HCT116 (cell line): ENCODE data around the gene ZC3H8.

Experiments
- JUND ChIP-seq: IDR thresholded peaks from 2 replicates; pipeline ENCODE4 v1.6.1; 2012
- POLR2AphosphoS5 ChIP-seq: IDR thresholded peaks from 2 replicates; pipeline ENCODE4 v1.6.1; 2011; ENCODE audit warnings: mild to moderate bottlenecking, low read depth, low read length, moderate library complexity
- TF ChIP-seq, protein P1 (sequence below), 3 experiments: fragments of 200-600 bp in 1 of 3; sonication (generic) in 1 of 3; IDR thresholded peaks in 2 of 3; conservative IDR thresholded peaks in 1 of 3; 2 replicates each; pipeline ENCODE4 v1.5.1; 2012 to 2017; ENCODE audit warnings: low read depth in 2 of 3, low read length in 2 of 3, antibody characterized with exemption in 1 of 3, borderline replicate concordance in 1 of 3, control low read depth in 1 of 3, mild to moderate bottlenecking in 1 of 3, mixed read lengths in 1 of 3, mixed run types in 1 of 3, moderate library complexity in 1 of 3; ENCODE audit not compliant: insufficient read depth in 1 of 3
- TF ChIP-seq, protein P2 (sequence below): IDR thresholded peaks from 2 replicates; pipeline ENCODE4 v1.6.1; 2011; ENCODE audit warnings: mild to moderate bottlenecking, low read length, moderate library complexity; ENCODE audit not compliant: insufficient replicate concordance; ENCODE audit errors: extremely low read depth

DNA sequence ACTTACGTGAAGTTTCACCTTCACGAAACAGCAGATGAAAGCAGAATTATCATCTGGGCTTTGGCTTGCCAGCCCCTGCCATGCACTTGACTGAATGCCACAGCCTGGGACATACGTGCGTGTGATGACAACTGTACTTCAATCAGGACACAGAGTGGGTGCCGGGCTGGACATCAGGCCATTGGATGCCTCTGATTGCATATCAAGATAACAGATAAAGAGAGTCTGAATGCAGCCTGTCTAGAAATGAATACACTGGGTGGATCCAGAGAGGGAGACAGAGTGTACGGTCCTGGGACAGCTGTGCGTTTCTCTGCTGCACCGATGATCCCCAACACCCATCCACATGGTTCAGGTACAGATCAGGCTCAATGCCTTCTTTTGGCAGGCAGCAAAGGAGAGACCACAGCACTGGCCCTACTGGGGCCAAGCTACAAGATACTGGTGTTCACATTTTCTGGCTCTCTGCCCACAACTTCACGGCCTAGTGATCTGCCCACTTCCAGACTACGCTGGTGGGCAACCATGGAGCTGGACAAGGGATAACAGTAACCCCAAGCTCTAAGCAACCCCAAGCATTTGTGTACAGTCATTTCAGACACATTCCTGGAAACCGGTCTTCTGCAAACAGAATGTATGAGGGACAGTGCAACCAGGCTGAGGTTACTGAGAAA lies 81.1 kb downstream of the ZC3H8 start:
- TF ChIP-seq, protein P1, sequence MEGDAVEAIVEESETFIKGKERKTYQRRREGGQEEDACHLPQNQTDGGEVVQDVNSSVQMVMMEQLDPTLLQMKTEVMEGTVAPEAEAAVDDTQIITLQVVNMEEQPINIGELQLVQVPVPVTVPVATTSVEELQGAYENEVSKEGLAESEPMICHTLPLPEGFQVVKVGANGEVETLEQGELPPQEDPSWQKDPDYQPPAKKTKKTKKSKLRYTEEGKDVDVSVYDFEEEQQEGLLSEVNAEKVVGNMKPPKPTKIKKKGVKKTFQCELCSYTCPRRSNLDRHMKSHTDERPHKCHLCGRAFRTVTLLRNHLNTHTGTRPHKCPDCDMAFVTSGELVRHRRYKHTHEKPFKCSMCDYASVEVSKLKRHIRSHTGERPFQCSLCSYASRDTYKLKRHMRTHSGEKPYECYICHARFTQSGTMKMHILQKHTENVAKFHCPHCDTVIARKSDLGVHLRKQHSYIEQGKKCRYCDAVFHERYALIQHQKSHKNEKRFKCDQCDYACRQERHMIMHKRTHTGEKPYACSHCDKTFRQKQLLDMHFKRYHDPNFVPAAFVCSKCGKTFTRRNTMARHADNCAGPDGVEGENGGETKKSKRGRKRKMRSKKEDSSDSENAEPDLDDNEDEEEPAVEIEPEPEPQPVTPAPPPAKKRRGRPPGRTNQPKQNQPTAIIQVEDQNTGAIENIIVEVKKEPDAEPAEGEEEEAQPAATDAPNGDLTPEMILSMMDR (IDR thresholded peaks at IDR 0.05 in 2 of 3, conservative IDR thresholded peaks at IDR 0.05 in 1 of 3; ENCODE audit: borderline replicate concordance in 1 of 3, insufficient read depth in 1 of 3, low read depth in 2 of 3, low read length in 2 of 3): no peak
- TF ChIP-seq JUND: no peak
- TF ChIP-seq, protein P2, sequence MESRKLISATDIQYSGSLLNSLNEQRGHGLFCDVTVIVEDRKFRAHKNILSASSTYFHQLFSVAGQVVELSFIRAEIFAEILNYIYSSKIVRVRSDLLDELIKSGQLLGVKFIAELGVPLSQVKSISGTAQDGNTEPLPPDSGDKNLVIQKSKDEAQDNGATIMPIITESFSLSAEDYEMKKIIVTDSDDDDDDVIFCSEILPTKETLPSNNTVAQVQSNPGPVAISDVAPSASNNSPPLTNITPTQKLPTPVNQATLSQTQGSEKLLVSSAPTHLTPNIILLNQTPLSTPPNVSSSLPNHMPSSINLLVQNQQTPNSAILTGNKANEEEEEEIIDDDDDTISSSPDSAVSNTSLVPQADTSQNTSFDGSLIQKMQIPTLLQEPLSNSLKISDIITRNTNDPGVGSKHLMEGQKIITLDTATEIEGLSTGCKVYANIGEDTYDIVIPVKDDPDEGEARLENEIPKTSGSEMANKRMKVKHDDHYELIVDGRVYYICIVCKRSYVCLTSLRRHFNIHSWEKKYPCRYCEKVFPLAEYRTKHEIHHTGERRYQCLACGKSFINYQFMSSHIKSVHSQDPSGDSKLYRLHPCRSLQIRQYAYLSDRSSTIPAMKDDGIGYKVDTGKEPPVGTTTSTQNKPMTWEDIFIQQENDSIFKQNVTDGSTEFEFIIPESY: no peak
- TF ChIP-seq POLR2AphosphoS5: no peak
